ENCODE data around the gene BCO2. TPM values are rescaled to one million over a fixed set of nuclear protein-coding genes. Genes with fewer than 3 reads are reported as not detected.

The BCO2 gene
- polyA plus RNA-seq, 3 donors = 2.5 to 3.1 (median 2.6) TPM

DNA sequence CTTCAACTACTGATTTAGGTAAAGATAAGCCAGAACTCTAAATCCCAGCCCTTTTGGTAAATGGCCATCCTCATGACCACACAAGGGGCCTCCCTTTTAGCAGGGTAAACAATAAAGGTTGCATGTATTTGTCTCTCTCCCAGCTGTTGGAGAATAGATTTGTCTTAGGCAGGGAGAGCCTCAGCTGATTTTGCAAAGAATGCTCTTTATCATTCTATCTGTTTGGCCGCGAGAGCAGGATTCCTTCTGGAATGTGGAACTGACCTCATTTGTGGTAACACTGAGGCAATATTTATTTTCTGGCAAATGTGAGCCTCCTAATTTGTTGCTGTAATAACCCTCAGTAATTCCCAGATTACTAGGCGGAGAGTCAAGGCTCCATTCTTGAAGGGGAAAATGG is 66.2 kb downstream of the BCO2 start:
- DNase-seq (ENCODE audit: low read depth in 3 of 3, low spot score in 2 of 3) = no peak

DNA sequence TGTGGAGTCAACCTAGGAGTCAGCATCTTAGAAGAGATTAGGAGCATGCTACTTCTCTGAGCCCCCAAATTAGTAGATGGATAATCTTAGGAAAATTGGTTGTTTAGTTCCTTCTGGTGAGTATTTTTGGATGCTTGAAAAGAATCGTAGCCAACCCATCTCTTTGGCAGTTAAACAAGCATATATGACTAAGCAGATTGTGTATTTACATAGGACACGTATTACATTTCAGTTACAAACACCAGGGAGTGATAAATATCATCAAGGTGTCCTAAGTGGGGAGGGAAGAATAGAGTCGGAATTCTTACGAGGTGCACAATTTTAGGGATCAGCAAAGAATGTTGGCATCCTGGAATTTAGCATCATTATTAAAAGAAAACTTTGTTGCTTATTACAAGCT is 71.9 kb downstream of the BCO2 start:
- no peak for DNase-seq (ENCODE audit: low read depth in 3 of 3, low spot score in 2 of 3)

DNA sequence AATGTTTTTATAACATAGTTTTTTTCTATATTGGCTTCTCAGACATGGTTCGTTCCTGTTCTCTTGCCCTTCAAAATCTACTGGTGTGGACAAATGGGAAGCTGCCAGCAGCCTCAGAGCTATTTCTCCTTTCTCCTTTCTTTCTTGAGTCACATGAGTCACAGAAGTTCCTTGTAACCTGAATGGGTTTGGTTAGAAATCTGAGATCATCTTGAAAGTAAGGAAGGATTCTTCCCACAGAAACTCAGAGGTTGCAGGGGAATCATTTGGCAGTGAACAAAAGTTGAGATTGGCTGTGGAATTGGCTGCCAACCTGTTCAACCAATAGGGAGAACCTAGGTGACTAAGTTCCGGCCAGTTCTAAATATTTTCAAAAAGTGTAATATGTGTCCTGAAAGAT is 72.9 kb downstream of the BCO2 start:
- no peak for DNase-seq (ENCODE audit: low read depth in 3 of 3, low spot score in 2 of 3)

- no peak for DNase-seq (ENCODE audit: low read depth in 3 of 3, low spot score in 2 of 3)
Measured at GRCh38 chr11:112249871-112250610, 74.7 kb downstream of the BCO2 start.

GRCh38 chr11:112253605-112254242 is 78.4 kb downstream of the BCO2 start:
- DNase-seq (ENCODE audit: low read depth in 3 of 3, low spot score in 2 of 3) = no peak

GRCh38 chr11:112255067-112255720 is 79.9 kb downstream of the BCO2 start:
- no peak for DNase-seq (ENCODE audit: low read depth in 3 of 3, low spot score in 2 of 3)

GRCh38 chr11:112260490-112260889 is 85.2 kb downstream of the BCO2 start, which contains the start of gene PLET1:
TSS of gene PLET1 (minus strand) at chr11:112260860. CDS start at chr11:112260589, 271 bp downstream.
- DNase-seq (ENCODE audit: low read depth in 3 of 3, low spot score in 2 of 3) = no peak

- DNase-seq (ENCODE audit: low read depth in 3 of 3, low spot score in 2 of 3) = no peak
Measured at GRCh38 chr11:112265659-112266409, 90.5 kb downstream of the BCO2 start.

GRCh38 chr11:112266410-112266778 is 91.1 kb downstream of the BCO2 start:
- DNase-seq (ENCODE audit: low read depth in 3 of 3, low spot score in 2 of 3) = no peak

DNA sequence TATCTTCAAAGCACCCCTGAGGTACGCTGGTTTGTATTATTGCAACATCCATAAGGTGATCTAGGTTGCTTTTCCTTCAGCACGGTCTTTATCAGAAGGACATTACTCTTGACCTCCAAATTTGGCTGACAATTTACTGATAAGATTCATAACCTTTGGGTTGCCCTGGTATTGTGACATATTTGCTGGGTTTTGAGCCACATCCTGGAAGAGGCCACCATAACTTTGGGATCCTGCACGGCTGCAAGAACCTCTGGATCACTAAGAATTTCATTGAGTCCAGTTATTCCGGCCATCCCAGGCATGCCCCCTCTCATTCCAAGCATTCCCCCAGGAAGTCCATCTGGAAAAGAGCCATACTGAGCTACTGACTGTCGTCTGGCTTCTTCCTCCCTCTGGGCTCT is 91.9 kb downstream of the BCO2 start:
- no peak for DNase-seq (ENCODE audit: low read depth in 3 of 3, low spot score in 2 of 3)

DNA sequence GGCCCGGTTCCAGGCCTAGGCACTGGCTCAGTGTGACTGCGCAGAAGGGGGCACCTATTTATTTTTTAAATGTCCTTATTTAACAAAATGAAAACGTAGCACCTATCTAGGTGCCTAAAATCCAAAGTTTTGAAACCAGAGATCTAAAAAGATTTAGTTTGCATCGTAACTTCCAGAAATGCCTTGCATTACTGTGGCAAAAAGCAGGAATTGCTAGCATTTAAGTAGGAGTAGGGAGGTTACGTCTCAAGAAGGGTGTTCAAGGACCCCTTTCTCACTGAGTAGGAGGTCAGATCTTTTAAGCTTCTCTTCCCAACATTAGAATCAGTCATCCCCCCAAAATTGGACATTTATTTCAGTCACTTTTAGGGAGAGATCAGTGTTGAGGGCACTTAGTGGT is 93.1 kb downstream of the BCO2 start:
- DNase-seq (ENCODE audit: low read depth in 3 of 3, low spot score in 2 of 3) = no peak

Other genes with a start within 250 kb of the BCO2 start
- gene DIXDC1, start 238.2 kb upstream of the BCO2 start, polyA plus RNA-seq (ENCODE audit: insufficient read length in 3 of 3) = 10 to 100 TPM; 18.8 to 22.2 (median 21.1) TPM
- 10 to 100 TPM; 51.7 to 57.5 (median 52.8) TPM for gene DLAT, start 150.1 kb upstream of the BCO2 start, polyA plus RNA-seq (ENCODE audit: insufficient read length in 3 of 3)
- gene PIH1D2, start 101.5 kb upstream of the BCO2 start, polyA plus RNA-seq (ENCODE audit: insufficient read length in 3 of 3) = 10 to 100 TPM in 2 of 3 donors, 1 to 10 TPM in 1; 9.7 to 11.8 (median 10.8) TPM
- gene NKAPD1, start 101.2 kb upstream of the BCO2 start, polyA plus RNA-seq (ENCODE audit: insufficient read length in 3 of 3) = 10 to 100 TPM; 59.2 to 69.5 (median 60.9) TPM
- gene TIMM8B, start 88.8 kb upstream of the BCO2 start, polyA plus RNA-seq (ENCODE audit: insufficient read length in 3 of 3) = 10 to 100 TPM; 73.5 to 88.0 (median 83.7) TPM
- gene SDHD, start 88.6 kb upstream of the BCO2 start, polyA plus RNA-seq (ENCODE audit: insufficient read length in 3 of 3) = 100 to 1,000 TPM; 195 to 225 (median 199) TPM
- gene IL18, start 11.4 kb upstream of the BCO2 start, polyA plus RNA-seq (ENCODE audit: insufficient read length in 3 of 3) = 1 to 10 TPM; 6.2 to 9.5 (median 9.3) TPM
- gene TEX12, start 8.1 kb upstream of the BCO2 start, polyA plus RNA-seq (ENCODE audit: insufficient read length in 3 of 3) = under 1 TPM in 1 of 3 donors, not detected in 2; 0.11 TPM
- 10 to 100 TPM; 44.6 to 50.9 (median 48.1) TPM for gene PTS, start 50.9 kb downstream of the BCO2 start, polyA plus RNA-seq (ENCODE audit: insufficient read length in 3 of 3)
- not detected for gene PLET1, start 85.3 kb downstream of the BCO2 start, polyA plus RNA-seq (ENCODE audit: insufficient read length in 3 of 3)